ENCODE measurements around the gene FTHL17.

Gene FTHL17

DNA sequence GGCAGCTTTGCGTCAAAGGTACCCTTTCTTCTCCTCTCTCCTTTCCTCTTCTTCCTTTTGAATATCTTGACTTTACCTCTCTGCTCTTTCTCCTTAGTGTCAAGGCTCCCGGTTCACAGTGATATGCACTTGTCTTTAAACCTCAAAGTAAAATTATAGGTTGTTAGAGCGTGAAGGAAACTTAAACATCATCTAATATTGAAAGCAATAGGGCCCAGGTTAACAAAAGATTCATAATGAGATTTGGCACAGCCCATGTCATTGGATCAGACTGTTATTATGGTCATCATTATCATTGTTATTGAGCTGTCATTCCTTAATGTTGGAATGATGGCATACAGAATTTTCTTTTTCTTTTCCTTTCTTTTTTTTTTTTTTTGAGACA lies 32.5 kb downstream of the FTHL17 start:
- no peak for DNase-seq (ENCODE audit: low read depth, low spot score)
- H3K27ac ChIP-seq, result no peak overlapping the region

DNA sequence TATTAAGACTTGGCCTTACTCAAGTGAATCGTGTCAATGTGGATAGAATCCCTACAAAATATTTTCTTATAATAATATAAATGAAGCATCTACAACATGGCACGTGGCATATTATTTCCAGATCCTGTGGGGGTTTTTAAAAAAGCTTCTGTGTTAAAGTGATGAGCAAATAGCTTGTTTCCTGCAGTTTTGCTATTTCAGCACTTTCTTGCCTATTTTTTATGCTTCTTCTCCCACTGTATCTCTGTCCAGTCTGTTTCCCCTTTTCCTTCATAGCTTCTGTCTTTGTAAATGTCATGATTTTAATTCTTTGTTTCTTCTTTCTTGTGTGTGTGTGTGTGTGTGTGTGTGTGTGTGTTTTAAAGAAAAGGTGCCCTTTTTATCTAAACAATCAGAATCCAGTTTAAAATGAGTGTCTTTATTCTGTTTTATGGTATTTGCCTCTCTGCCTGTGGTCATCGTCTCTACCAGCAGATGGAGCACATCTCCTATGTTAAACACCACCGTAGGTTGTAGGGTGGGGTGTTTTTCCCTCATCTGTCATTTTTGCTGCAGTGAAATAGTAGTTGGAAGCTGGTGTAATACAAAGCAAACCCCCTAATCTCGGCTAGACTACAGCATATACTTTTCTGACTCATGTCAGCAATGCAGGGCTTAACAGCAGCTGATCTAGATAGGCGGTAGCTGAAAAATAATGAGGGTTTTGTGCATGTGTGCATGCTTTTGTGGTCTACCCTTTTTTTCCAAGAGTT lies 33.1 kb downstream of the FTHL17 start:
- H3K27ac ChIP-seq, result no peak overlapping the region
- no peak for DNase-seq (ENCODE audit: low read depth, low spot score)

GRCh38 chrX:31036895-31037294 lies 34.9 kb downstream of the FTHL17 start:
- no peak for DNase-seq (ENCODE audit: low read depth, low spot score)
- H3K27ac ChIP-seq, result no peak overlapping the region

DNA sequence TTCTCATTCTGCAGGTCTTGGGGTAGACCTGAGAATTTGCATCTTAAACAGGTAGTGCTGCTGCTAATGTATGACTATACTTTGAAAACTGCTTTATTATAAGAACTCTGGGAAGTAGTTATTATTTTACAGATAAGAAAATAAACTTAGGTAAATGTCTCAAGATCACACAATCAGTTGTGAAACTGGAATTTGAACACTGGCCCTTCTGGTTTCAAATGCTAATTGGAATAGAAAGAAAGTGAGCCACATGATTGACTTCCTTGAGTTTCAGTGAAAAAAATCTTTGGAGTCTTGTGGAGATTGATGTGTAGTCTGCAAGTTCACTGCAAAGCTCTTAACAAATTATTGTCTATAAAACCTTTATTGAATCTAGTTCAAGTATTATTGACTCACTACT lies 44.5 kb downstream of the FTHL17 start:
- no peak overlapping the region for H3K27ac ChIP-seq
- DNase-seq (ENCODE audit: low read depth, low spot score), result no peak

DNA sequence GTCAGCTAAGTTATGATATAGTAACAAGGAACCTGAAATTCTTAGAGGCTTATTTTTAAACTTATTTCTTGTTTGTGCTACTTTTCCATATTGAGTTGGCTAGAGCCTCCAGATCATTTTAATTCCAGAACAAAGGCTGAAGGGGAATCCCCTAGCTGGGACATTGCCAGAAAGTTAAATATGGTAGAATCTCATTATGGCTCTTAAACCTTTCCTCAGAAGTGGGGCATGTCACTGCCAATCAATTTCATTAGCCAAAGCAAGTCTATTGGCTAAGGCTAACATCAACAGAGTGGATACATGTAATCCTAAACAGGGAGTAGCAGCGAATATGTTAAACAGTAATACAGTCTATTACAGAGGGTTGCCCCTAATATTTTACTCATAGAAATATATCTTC lies 47.0 kb downstream of the FTHL17 start:
- no peak overlapping the region for H3K27ac ChIP-seq
- DNase-seq (ENCODE audit: low read depth, low spot score), result no peak

- DNase-seq (ENCODE audit: low read depth, low spot score), result no peak
- H3K27ac ChIP-seq, result no peak overlapping the region
Measured at GRCh38 chrX:31021537-31021936, 50.3 kb downstream of the FTHL17 start.
